WTC11 (cell line): ENCODE measurements around the gene GGA2. TPM values are rescaled to one million over a fixed set of nuclear protein-coding genes. Genes with fewer than 3 reads are reported as not detected.
"Not testable (repeated sequence)": the region's sequence is repeated elsewhere in the genome, so short reads cannot be mapped to it uniquely, and the experiment has no call there.

Experiments used
- ATAC-seq: fragments of 200-7000 bp; cut with Tn5 transposase; 2 replicates; pipeline ENCODE4 v1.10.0; 2021; ENCODE audit warnings: mild to moderate bottlenecking, moderate library complexity
- CTCF ChIA-PET: fragments of 300-600 bp; sonication (Branson Sonifier 250); formaldehyde crosslinking; loops from one replicate; lab custom pipeline; 2021; ENCODE audit warnings: antibody characterized with exemption; lab: Charles Lee
- POLR2A ChIA-PET: fragments of 350-600 bp; sonication (Branson Sonifier 250); formaldehyde crosslinking; loops from one replicate; lab custom pipeline; 2021; ENCODE audit warnings: antibody characterized with exemption; lab: Charles Lee
- DNase-seq: peaks from one replicate; pipeline ENCODE4 v3.0.0; 2021; ENCODE audit warnings: low spot score
- H3K27ac Mint-ChIP-seq: 2 replicates; pipeline ENCODE4 v1.8.0; 2021; ENCODE audit warnings: mixed read lengths
- H3K27me3 Mint-ChIP-seq: 2 replicates; pipeline ENCODE4 v1.8.0; 2021; ENCODE audit warnings: low read depth, mild to moderate bottlenecking, moderate library complexity, mixed read lengths
- H3K36me3 Mint-ChIP-seq: 2 replicates; pipeline ENCODE4 v1.8.0; 2021; ENCODE audit warnings: mixed read lengths
- H3K4me1 Mint-ChIP-seq: 2 replicates; pipeline ENCODE4 v1.8.0; 2022; ENCODE audit warnings: mixed read lengths
- H3K4me3 Mint-ChIP-seq: 2 replicates; pipeline ENCODE4 v1.8.0; 2021; ENCODE audit warnings: mild to moderate bottlenecking, moderate library complexity, mixed read lengths
- H3K9me3 Mint-ChIP-seq: 2 replicates; pipeline ENCODE4 v1.8.0; 2021; ENCODE audit warnings: mixed read lengths
- ATF3 ChIP-seq: sonication (generic); formaldehyde crosslinking; conservative IDR thresholded peaks from 2 replicates; pipeline ENCODE4 v1.8.1; 2022; ENCODE audit warnings: mild to moderate bottlenecking, missing genetic modification reagents
- CREB1 ChIP-seq: sonication (generic); formaldehyde crosslinking; IDR thresholded peaks from 2 replicates; pipeline ENCODE4 v1.8.0; 2023; ENCODE audit warnings: mild to moderate bottlenecking, missing genetic modification reagents
- CREM ChIP-seq: sonication (generic); formaldehyde crosslinking; IDR thresholded peaks from 2 replicates; pipeline ENCODE4 v1.8.1; 2022; ENCODE audit warnings: mild to moderate bottlenecking, missing genetic modification reagents, moderate library complexity
- E2F4 ChIP-seq: sonication (generic); formaldehyde crosslinking; IDR thresholded peaks from 2 replicates; pipeline ENCODE4 v1.8.1; 2022; ENCODE audit warnings: low read depth, mild to moderate bottlenecking, moderate library complexity, missing genetic modification reagents, borderline replicate concordance
- IRF2 ChIP-seq: sonication (generic); formaldehyde crosslinking; IDR thresholded peaks from 2 replicates; pipeline ENCODE4 v1.8.0; 2022; ENCODE audit warnings: low read depth, missing genetic modification reagents, borderline replicate concordance
- KAT7 ChIP-seq: sonication (generic); formaldehyde crosslinking; IDR thresholded peaks from 2 replicates; pipeline ENCODE4 v1.8.1; 2023; ENCODE audit warnings: missing genetic modification reagents, mild to moderate bottlenecking, borderline replicate concordance
- MXD4 ChIP-seq: fragments of 250-450 bp; sonication (Bioruptor Pico); IDR thresholded peaks from 2 replicates; pipeline ENCODE4 v1.8.0; 2021; ENCODE audit warnings: mild to moderate bottlenecking, moderate library complexity, borderline replicate concordance
- NFATC4 ChIP-seq: fragments of 250-450 bp; sonication (Bioruptor Pico); IDR thresholded peaks from 2 replicates; pipeline ENCODE4 v1.9.0; 2021; ENCODE audit warnings: mild to moderate bottlenecking
- TP53 ChIP-seq: sonication (generic); formaldehyde crosslinking; IDR thresholded peaks from 2 replicates; pipeline ENCODE4 v1.8.1; 2023; ENCODE audit warnings: mild to moderate bottlenecking, missing genetic modification reagents
- ZBTB21 ChIP-seq: sonication (generic); formaldehyde crosslinking; IDR thresholded peaks from 2 replicates; pipeline ENCODE4 v1.8.1; 2023; ENCODE audit warnings: mild to moderate bottlenecking, missing genetic modification reagents, borderline replicate concordance
- ZNF219 ChIP-seq: sonication (generic); formaldehyde crosslinking; IDR thresholded peaks from 2 replicates; pipeline ENCODE4 v1.8.0; 2023; ENCODE audit warnings: missing genetic modification reagents, mild to moderate bottlenecking, borderline replicate concordance
- ZNF263 ChIP-seq: sonication (generic); formaldehyde crosslinking; IDR thresholded peaks from 2 replicates; pipeline ENCODE4 v1.8.1; 2022; ENCODE audit warnings: low read depth, mild to moderate bottlenecking, moderate library complexity, missing genetic modification reagents
- ZNF317 ChIP-seq: sonication (generic); formaldehyde crosslinking; IDR thresholded peaks from 2 replicates; pipeline ENCODE4 v1.8.1; 2023; ENCODE audit warnings: low read depth, mild to moderate bottlenecking, moderate library complexity, missing genetic modification reagents, borderline replicate concordance
- ZNF396 ChIP-seq: fragments of 250-450 bp; sonication (Bioruptor Pico); IDR thresholded peaks from 2 replicates; pipeline ENCODE4 v1.8.0; 2021; ENCODE audit warnings: mild to moderate bottlenecking, moderate library complexity, borderline replicate concordance
- ZNF423 ChIP-seq: fragments of 250-450 bp; sonication (Bioruptor Pico); IDR thresholded peaks from 2 replicates; pipeline ENCODE4 v2.1.2; 2022; ENCODE audit warnings: mild to moderate bottlenecking, moderate library complexity
- ZSCAN18 ChIP-seq: fragments of 250-450 bp; sonication (Bioruptor Pico); IDR thresholded peaks from 2 replicates; pipeline ENCODE4 v2.1.2; 2022; ENCODE audit warnings: mild to moderate bottlenecking, moderate library complexity
- total RNA-seq: library from RNA; stranded (reverse); gene quantifications from 3 replicates; pipeline ENCODE4 v1.2.3, GENCODE V29; 2021
- TF ChIP-seq, protein P1 (sequence below): sonication (generic); formaldehyde crosslinking; IDR thresholded peaks from 2 replicates; pipeline ENCODE4 v1.8.0; 2022; ENCODE audit warnings: mild to moderate bottlenecking, missing genetic modification reagents

GGA2 gene
- total RNA-seq, 1 experiment from 2014 or later: 107 TPM

DNA sequence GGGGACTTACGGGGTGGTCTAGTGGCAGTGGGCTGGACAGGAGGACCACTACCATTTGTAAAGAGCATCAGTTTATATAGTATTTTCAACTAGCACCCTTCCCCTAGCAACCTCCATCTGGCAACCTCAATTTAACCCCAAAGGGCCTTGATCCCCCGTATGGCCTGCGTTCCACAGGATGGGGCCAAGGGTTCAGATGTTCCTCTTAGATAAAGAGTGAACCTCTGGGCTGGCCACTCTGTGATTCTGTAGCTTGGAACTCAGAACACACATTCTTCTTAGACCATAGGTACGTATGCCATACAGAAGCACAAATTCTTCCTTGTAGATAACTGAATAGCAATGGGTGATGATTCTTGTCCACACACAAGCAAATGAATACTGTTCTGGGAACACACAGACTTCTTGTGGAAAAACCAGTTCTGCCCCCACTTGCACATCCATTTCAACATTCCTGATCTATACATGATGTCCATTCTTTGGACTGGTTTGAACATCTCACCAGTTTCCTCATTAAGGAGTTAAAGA, 1.9 kb upstream of the GGA2 start:
- no peak overlapping the region for H3K27ac Mint-ChIP-seq
- no peaks in the 10 kb centered on the region for H3K9me3 Mint-ChIP-seq
- ChIA-PET POLR2A (no interaction called here), CTCF (no interaction called here)
- no peak for ATAC-seq
- H3K4me1 Mint-ChIP-seq: peaks cover 10% of the 10 kb centered on the region
- TF ChIP-seq ZNF396 (CRISPR knock-in tag) (no peak), MXD4 (no peak), NFATC4 (CRISPR knock-in tag) (no peak), ZBTB21 (no peak), ZSCAN18 (CRISPR knock-in tag) (no peak), CREM (CRISPR knock-in tag) (no peak), ZNF423 (CRISPR knock-in tag) (no peak), IRF2 (CRISPR knock-in tag) (no peak), TP53 (CRISPR knock-in tag) (no peak), ZNF219 (CRISPR knock-in tag) (no peak), CREB1 (CRISPR knock-in tag) (no peak), ATF3 (CRISPR knock-in tag) (no peak), E2F4 (CRISPR knock-in tag) (no peak)
- H3K4me3 Mint-ChIP-seq: no peak overlapping the region
- H3K27me3 Mint-ChIP-seq: no peaks in the 10 kb centered on the region
- no peak for DNase-seq
- H3K36me3 Mint-ChIP-seq: peaks cover 17% of the 10 kb centered on the region

DNA sequence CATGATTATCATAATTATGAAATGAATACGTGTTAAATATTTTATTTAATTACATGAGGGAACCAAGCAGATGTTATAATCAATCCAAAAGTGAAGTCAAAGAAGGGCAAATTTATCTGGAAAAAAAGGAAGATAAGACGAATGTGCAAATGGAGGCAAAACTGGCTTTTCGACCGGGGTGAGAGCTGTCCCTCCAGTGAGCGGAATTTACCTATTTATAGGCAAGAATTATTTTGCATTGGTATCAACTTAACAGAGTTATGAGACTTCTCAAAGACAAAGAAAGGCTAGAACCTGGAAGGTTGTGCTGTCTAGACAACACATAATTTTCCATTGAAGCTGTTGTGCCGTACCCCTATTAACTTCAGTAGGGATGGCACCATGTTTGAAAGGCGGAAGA, 1.4 kb upstream of the GGA2 start:
- Mint-ChIP-seq H3K27ac (no peak overlapping the region), H3K36me3 (peaks cover 20% of the 10 kb centered on the region), H3K9me3 (no peaks in the 10 kb centered on the region), H3K4me1 (peaks cover 14% of the 10 kb centered on the region), H3K4me3 (no peak overlapping the region), H3K27me3 (no peaks in the 10 kb centered on the region)
- ChIA-PET CTCF (no interaction called here), POLR2A (no interaction called here)
- no peak for DNase-seq
- no peak for ATAC-seq
- TF ChIP-seq MXD4 (no peak), ZNF263 (CRISPR knock-in tag) (no peak), KAT7 (CRISPR knock-in tag) (no peak), CREM (CRISPR knock-in tag) (no peak), TP53 (CRISPR knock-in tag) (no peak), ZNF317 (no peak), ZBTB21 (no peak)
- TF ChIP-seq, protein P1, sequence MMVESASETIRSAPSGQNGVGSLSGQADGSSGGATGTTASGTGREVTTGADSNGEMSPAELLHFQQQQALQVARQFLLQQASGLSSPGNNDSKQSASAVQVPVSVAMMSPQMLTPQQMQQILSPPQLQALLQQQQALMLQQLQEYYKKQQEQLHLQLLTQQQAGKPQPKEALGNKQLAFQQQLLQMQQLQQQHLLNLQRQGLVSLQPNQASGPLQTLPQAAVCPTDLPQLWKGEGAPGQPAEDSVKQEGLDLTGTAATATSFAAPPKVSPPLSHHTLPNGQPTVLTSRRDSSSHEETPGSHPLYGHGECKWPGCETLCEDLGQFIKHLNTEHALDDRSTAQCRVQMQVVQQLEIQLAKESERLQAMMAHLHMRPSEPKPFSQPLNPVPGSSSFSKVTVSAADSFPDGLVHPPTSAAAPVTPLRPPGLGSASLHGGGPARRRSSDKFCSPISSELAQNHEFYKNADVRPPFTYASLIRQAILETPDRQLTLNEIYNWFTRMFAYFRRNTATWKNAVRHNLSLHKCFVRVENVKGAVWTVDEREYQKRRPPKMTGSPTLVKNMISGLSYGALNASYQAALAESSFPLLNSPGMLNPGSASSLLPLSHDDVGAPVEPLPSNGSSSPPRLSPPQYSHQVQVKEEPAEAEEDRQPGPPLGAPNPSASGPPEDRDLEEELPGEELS (CRISPR knock-in tag): no peak

- H3K27ac Mint-ChIP-seq: peak overlapping the region; percentile 73; the same call in 1 of the 2 replicates
- H3K27me3 Mint-ChIP-seq, DNase-seq, CTCF ChIA-PET, ATAC-seq, H3K9me3 Mint-ChIP-seq: not testable (repeated sequence)
- peaks cover 17% of the 10 kb centered on the region for H3K36me3 Mint-ChIP-seq
- peaks cover 23% of the 10 kb centered on the region for H3K4me1 Mint-ChIP-seq
- peak overlapping the region; percentile 74 for H3K4me3 Mint-ChIP-seq
- POLR2A ChIA-PET: interaction anchor here (2.3 kb wide), 1 partner anchor 47 kb away, joined by 7 read pairs; the partner anchor contains the start of genes EARS2 and UBFD1
Measured at GRCh38 chr16:23510915-23511270, 599 bp upstream of the GGA2 start.
